CD4-positive, alpha-beta T cell (primary cell): ENCODE measurements around the gene PPP1R13B. TPM values are rescaled to one million over a fixed set of nuclear protein-coding genes. Genes with fewer than 3 reads are reported as not detected.

ENCODE experiments used
- ATAC-seq: fragments of 200-7000 bp; cut with Tn5 transposase; one replicate; pipeline ENCODE4 v1.10.0; 2022; ENCODE audit warnings: mild to moderate bottlenecking; ENCODE audit not compliant: poor library complexity
- CTCF ChIA-PET: fragments of 350-600 bp; sonication (Branson Sonifier 250); formaldehyde crosslinking; loops from one replicate; lab custom pipeline; 2021; ENCODE audit warnings: antibody characterized with exemption, inconsistent platforms; lab: Charles Lee
- POLR2A ChIA-PET: fragments of 350-600 bp; sonication (Branson Sonifier 250); formaldehyde crosslinking; loops from one replicate; lab custom pipeline; 2021; ENCODE audit warnings: antibody characterized with exemption, inconsistent platforms; lab: Charles Lee
- DNase-seq, 14 experiments: peaks; one replicate each; pipeline ENCODE4 v3.0.0-alpha.2; 2013 to 2020; ENCODE audit warnings: mixed read lengths in 2 of 14
- H3K27ac ChIP-seq, 2 donors: one replicate each; pipeline versions ENCODE4 v1.5.1 to v1.7.0; 2013; ENCODE audit warnings: low read length in 2 of 2, low read depth in 1 of 2, mild to moderate bottlenecking in 1 of 2
- H3K27me3 ChIP-seq, 2 experiments: 1 replicate in 1 of 2; 2 replicates in 1 of 2; pipeline versions ENCODE4 v1.6.1 to v1.7.0; 2013; ENCODE audit warnings: low read length in 2 of 2, control low read depth in 1 of 2, mild to moderate bottlenecking in 1 of 2, moderate library complexity in 1 of 2; ENCODE audit not compliant: insufficient read depth in 2 of 2, control insufficient read depth in 1 of 2
- H3K36me3 ChIP-seq: one replicate; pipeline ENCODE4 v1.6.1; 2013; ENCODE audit warnings: low read length, control low read depth; ENCODE audit not compliant: insufficient read depth
- H3K4me1 ChIP-seq: one replicate; pipeline ENCODE4 v1.6.1; 2013; ENCODE audit warnings: low read length, control low read depth; ENCODE audit not compliant: insufficient read depth
- H3K4me3 ChIP-seq: one replicate; pipeline ENCODE4 v1.5.1; 2013; ENCODE audit warnings: mild to moderate bottlenecking, low read length, moderate library complexity
- H3K9me3 ChIP-seq, 2 experiments: 1 replicate in 1 of 2; 2 replicates in 1 of 2; pipeline versions ENCODE4 v1.6.1 to v1.7.0; 2013; ENCODE audit warnings: low read length in 2 of 2, mild to moderate bottlenecking in 2 of 2, control low read depth in 1 of 2, moderate library complexity in 1 of 2; ENCODE audit not compliant: control insufficient read depth in 1 of 2, insufficient read depth in 1 of 2
- H3K27ac Mint-ChIP-seq: one replicate; pipeline ENCODE4 v1.8.0; 2020; ENCODE audit warnings: mixed read lengths
- H3K27me3 Mint-ChIP-seq: one replicate; pipeline ENCODE4 v1.8.0; 2021; ENCODE audit warnings: mixed read lengths
- H3K36me3 Mint-ChIP-seq: one replicate; pipeline ENCODE4 v1.8.0; 2021; ENCODE audit warnings: low read depth, mixed read lengths
- H3K4me1 Mint-ChIP-seq: one replicate; pipeline ENCODE4 v1.8.0; 2021; ENCODE audit warnings: low read depth, mixed read lengths
- H3K4me3 Mint-ChIP-seq: one replicate; pipeline ENCODE4 v1.8.0; 2020; ENCODE audit warnings: mild to moderate bottlenecking, mixed read lengths
- H3K9me3 Mint-ChIP-seq: one replicate; pipeline ENCODE4 v1.8.0; 2020; ENCODE audit warnings: mixed read lengths
- intact Hi-C, 2 experiments: fragments of 100-400 bp; cut with DNase I in 1 of 2; cut with micrococcal nuclease in 1 of 2; formaldehyde crosslinking; loops; one replicate each; pipeline versions ENCODE4 v1.15.1 to v1.9.0; 2023 to 2025; cut with DNase I, micrococcal nuclease
- total RNA-seq, 174 experiments: library from RNA in 2 of 174; stranded (reverse) in 2 of 174; gene quantifications; one replicate each; pipeline ENCODE4 v1.2.3 and lab custom pipeline; 2021 to 2026
- TF ChIP-seq, protein P1 (sequence below): fragments of 200-600 bp; IDR thresholded peaks from one replicate; pipeline ENCODE4 v1.8.0; 2022; ENCODE audit warnings: antibody characterized with exemption, mild to moderate bottlenecking

The PPP1R13B gene
- total RNA-seq, 2 experiments from 2014 or later = 14.3 to 14.4 TPM

DNA sequence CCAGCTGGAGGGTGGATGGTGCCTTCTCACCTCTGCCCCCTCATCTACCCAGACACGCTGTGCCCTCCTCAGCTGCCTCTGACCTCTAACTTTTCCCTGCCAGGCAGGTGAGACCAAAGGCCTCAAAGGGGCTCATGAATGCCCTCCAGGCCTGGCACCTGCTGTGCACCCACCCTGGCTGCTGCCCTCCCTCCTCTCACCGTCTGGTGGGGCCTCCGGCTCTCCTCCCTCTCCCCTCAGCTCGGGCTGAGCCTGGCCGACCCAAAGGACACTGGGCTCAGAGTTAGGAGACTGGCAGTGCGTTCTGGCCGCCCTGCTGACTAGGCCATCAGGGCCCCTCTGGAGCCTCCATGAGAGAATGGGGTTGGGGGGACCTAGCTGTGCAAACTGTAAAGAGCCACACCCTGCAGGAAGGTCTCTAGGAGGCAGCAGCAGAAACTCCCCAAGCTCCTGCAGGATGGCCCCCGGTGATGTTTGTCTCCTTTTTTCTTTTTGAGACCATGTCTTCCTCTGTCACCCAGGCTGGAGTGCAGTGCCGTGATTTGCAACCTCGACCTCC lies 40.3 kb upstream of the PPP1R13B start:
- no peaks in the 10 kb centered on the region for H3K36me3 Mint-ChIP-seq
- intact Hi-C loops = no loop called here
- H3K27ac ChIP-seq = no peak overlapping the region
- no peaks in the 10 kb centered on the region for H3K27me3 ChIP-seq
- H3K36me3 ChIP-seq = no peaks in the 10 kb centered on the region
- H3K4me3 ChIP-seq = no peak overlapping the region
- no peak overlapping the region for H3K4me3 Mint-ChIP-seq
- H3K4me1 Mint-ChIP-seq = no peaks in the 10 kb centered on the region
- no peak for ATAC-seq
- H3K27ac Mint-ChIP-seq = no peak overlapping the region
- H3K9me3 ChIP-seq = no peaks in the 10 kb centered on the region
- DNase-seq = no peak
- TF ChIP-seq, protein P1, sequence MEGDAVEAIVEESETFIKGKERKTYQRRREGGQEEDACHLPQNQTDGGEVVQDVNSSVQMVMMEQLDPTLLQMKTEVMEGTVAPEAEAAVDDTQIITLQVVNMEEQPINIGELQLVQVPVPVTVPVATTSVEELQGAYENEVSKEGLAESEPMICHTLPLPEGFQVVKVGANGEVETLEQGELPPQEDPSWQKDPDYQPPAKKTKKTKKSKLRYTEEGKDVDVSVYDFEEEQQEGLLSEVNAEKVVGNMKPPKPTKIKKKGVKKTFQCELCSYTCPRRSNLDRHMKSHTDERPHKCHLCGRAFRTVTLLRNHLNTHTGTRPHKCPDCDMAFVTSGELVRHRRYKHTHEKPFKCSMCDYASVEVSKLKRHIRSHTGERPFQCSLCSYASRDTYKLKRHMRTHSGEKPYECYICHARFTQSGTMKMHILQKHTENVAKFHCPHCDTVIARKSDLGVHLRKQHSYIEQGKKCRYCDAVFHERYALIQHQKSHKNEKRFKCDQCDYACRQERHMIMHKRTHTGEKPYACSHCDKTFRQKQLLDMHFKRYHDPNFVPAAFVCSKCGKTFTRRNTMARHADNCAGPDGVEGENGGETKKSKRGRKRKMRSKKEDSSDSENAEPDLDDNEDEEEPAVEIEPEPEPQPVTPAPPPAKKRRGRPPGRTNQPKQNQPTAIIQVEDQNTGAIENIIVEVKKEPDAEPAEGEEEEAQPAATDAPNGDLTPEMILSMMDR = no peak
- no peaks in the 10 kb centered on the region for H3K27me3 Mint-ChIP-seq
- POLR2A ChIA-PET = no interaction called here
- CTCF ChIA-PET = interaction anchor here (0.6 kb wide), 1 partner anchor 27 kb away, joined by 3 read pairs; no protein-coding TSS in a partner anchor
- no peaks in the 10 kb centered on the region for H3K9me3 Mint-ChIP-seq
- no peaks in the 10 kb centered on the region for H3K4me1 ChIP-seq

DNA sequence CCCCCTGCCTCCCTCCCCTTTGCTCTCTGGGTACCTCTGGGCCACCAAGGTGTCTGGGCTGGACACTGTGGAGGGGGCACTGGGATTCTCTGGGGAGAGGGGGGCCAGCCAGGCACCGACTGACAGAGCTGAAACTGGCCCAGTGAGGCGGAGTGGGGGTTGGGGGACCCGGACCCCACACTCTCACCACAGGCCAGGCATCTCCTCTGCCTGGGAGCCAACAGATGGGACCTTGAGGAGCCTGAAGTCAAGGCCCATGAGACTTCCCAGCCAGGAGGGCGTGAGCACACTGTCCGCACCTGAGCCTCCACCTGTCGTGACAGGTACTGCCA lies 39.8 kb upstream of the PPP1R13B start:
- Histone ChIP-seq H3K36me3 (no peaks in the 10 kb centered on the region), H3K4me3 (no peak overlapping the region), H3K4me1 (no peaks in the 10 kb centered on the region), H3K9me3 (no peaks in the 10 kb centered on the region), H3K27ac (no peak overlapping the region), H3K27me3 (no peaks in the 10 kb centered on the region)
- Mint-ChIP-seq H3K4me3 (no peak overlapping the region), H3K27me3 (no peaks in the 10 kb centered on the region), H3K4me1 (no peaks in the 10 kb centered on the region), H3K9me3 (no peaks in the 10 kb centered on the region), H3K27ac (no peak overlapping the region), H3K36me3 (no peaks in the 10 kb centered on the region)
- TF ChIP-seq, protein P1 = no peak
- CTCF ChIA-PET = interaction anchor here (0.6 kb wide), 1 partner anchor 27 kb away, joined by 3 read pairs; no protein-coding TSS in a partner anchor
- intact Hi-C loops = no loop called here
- POLR2A ChIA-PET = no interaction called here
- DNase-seq (no peak), ATAC-seq (no peak)

DNA sequence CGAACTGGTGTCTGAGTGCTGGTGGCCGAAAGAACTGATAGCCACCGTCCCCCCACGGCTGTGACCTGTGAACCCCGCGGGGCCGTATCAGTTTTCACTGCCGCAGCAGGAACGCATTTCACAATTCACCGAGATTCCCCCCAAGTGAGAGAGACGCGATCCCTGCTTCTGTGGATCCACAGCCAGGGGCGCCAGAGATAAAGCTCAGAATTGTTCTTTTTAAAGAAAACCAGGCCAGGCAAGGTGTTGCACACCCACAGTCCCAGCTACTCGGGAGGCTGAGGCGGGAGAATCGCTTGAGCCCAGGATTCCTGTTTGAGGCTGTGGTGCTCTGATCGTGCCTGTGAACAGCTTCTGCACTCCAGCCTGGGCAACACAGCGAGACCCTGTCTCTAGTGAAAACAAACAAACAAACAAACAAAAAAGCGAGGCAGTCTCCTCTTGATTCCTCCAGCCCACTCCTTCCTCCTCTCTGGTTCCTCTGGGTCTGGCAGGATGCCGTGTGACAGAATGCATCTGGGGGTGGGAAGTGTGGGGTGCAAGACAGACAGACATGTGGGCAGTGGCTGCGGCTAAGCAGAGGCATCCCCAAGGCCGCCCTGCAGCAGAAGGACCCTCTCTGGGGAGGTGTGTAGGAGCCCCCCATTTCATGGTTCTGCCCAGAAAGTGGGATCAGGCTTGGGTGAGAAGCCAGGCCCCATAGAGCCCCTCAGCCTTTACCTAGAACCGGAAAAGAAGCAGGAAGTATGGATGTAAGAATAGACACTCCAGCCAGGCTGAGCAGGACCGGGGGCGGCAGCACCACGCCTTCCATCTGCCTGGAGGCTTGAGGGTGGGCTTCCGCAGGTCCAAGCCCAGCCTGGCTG lies 39.2 kb upstream of the PPP1R13B start:
- ATAC-seq = no peak

More for the DNA sequence above, 39.2 kb upstream of the PPP1R13B start:
- Mint-ChIP-seq H3K27ac (no peak overlapping the region), H3K4me1 (no peaks in the 10 kb centered on the region), H3K9me3 (no peaks in the 10 kb centered on the region), H3K4me3 (no peak overlapping the region), H3K36me3 (no peaks in the 10 kb centered on the region), H3K27me3 (no peaks in the 10 kb centered on the region)
- H3K36me3 ChIP-seq = no peaks in the 10 kb centered on the region
- intact Hi-C loops = no loop called here
- TF ChIP-seq, protein P1 = no peak
- H3K4me3 ChIP-seq = no peak overlapping the region
- CTCF ChIA-PET = interaction anchor here (0.6 kb wide), 1 partner anchor 26 kb away, joined by 3 read pairs; no protein-coding TSS in a partner anchor
- no peaks in the 10 kb centered on the region for H3K4me1 ChIP-seq
- no peak overlapping the region for H3K27ac ChIP-seq
- no peak for DNase-seq
- H3K27me3 ChIP-seq = peaks cover 0 to 2% of the 10 kb centered on the region in 2 experiments
- H3K9me3 ChIP-seq = no peaks in the 10 kb centered on the region
- POLR2A ChIA-PET = no interaction called here
